ENCODE results near the gene BTG2.
"Not testable (repeated sequence)": the region's sequence is repeated elsewhere in the genome, so short reads cannot be mapped to it uniquely, and the experiment has no call there.

Gene BTG2

GRCh38 chr1:203296460-203297073, 8.8 kb upstream of the BTG2 start:
- no peak for DNase-seq (ENCODE audit: low read depth)
- H3K4me3 ChIP-seq (ENCODE audit: low read depth, low read length), result no peak overlapping the region
- no peak for TF ChIP-seq CTCF (IDR thresholded peaks at IDR 0.05; ENCODE audit: control insufficient read depth, extremely low read depth, insufficient read depth)

- no peak for DNase-seq (ENCODE audit: low read depth)
- no peak overlapping the region for H3K4me3 ChIP-seq (ENCODE audit: low read depth, low read length)
Observed at GRCh38 chr1:203299169-203299568, 6.2 kb upstream of the BTG2 start.

GRCh38 chr1:203299719-203300429, 5.4 kb upstream of the BTG2 start:
- not testable (repeated sequence) for DNase-seq (ENCODE audit: low read depth); H3K4me3 ChIP-seq (ENCODE audit: low read depth, low read length)

More at GRCh38 chr1:203299169-203299568, 6.2 kb upstream of the BTG2 start:
- no peak for TF ChIP-seq CTCF (IDR thresholded peaks at IDR 0.05; ENCODE audit: control insufficient read depth, extremely low read depth, insufficient read depth)

- DNase-seq (ENCODE audit: low read depth), result no peak
- TF ChIP-seq CTCF (IDR thresholded peaks at IDR 0.05; ENCODE audit: control insufficient read depth, extremely low read depth, insufficient read depth), result no peak
- no peak overlapping the region for H3K4me3 ChIP-seq (ENCODE audit: low read depth, low read length)
Observed at GRCh38 chr1:203300441-203301330, 4.6 kb upstream of the BTG2 start.

- DNase-seq (ENCODE audit: low read depth), result no peak
- TF ChIP-seq CTCF (IDR thresholded peaks at IDR 0.05; ENCODE audit: control insufficient read depth, extremely low read depth, insufficient read depth), result no peak
- no peak overlapping the region for H3K4me3 ChIP-seq (ENCODE audit: low read depth, low read length)
Observed at GRCh38 chr1:203301331-203301668, 4.0 kb upstream of the BTG2 start.

GRCh38 chr1:203302456-203302855, 2.9 kb upstream of the BTG2 start:
- no peak for DNase-seq (ENCODE audit: low read depth)
- H3K4me3 ChIP-seq (ENCODE audit: low read depth, low read length), result no peak overlapping the region
- TF ChIP-seq CTCF (IDR thresholded peaks at IDR 0.05; ENCODE audit: control insufficient read depth, extremely low read depth, insufficient read depth), result no peak

GRCh38 chr1:203302894-203303293, 2.4 kb upstream of the BTG2 start:
- no peak overlapping the region for H3K4me3 ChIP-seq (ENCODE audit: low read depth, low read length)
- TF ChIP-seq CTCF (IDR thresholded peaks at IDR 0.05; ENCODE audit: control insufficient read depth, extremely low read depth, insufficient read depth), result no peak
- no peak for DNase-seq (ENCODE audit: low read depth)

All from LNCaP clone FGC (cell line).